Brain microvascular endothelial cell (primary cell): ENCODE data around the gene FGF3.

Experiments
- DNase-seq: peaks from one replicate; pipeline ENCODE4 v3.0.0-alpha.2; 2020
- H3K27ac ChIP-seq: fragments of 250-450 bp; sonication (Bioruptor Pico); 2 replicates; pipeline ENCODE4 v1.5.1; 2020; ENCODE audit warnings: mild to moderate bottlenecking, moderate library complexity
- H3K27me3 ChIP-seq: fragments of 250-450 bp; sonication (Bioruptor Pico); replicated peaks from 2 replicates; pipeline ENCODE4 v1.5.1; 2020; ENCODE audit warnings: mild to moderate bottlenecking
- H3K36me3 ChIP-seq: fragments of 250-450 bp; sonication (Bioruptor Pico); replicated peaks from 2 replicates; pipeline ENCODE4 v1.5.1; 2020; ENCODE audit warnings: mild to moderate bottlenecking
- H3K4me3 ChIP-seq: 2 replicates; pipeline ENCODE4 v1.5.1; 2011; ENCODE audit warnings: low read depth, mild to moderate bottlenecking, control low read depth, low read length, moderate library complexity
- CTCF ChIP-seq: IDR thresholded peaks from 2 replicates; pipeline ENCODE4 v1.5.1; 2011; ENCODE audit warnings: low read depth, mild to moderate bottlenecking, moderate library complexity, low read length, control low read depth, inconsistent platforms; ENCODE audit errors: missing control alignments
- in situ Hi-C: cut with HindIII; loops from 2 replicates; pipeline ENCODE4 v1.10.0; 2017; ENCODE audit warnings: low sequenced_read_pairs, low pct_ligation_motif_present

Gene FGF3

GRCh38 chr11:69814411-69814810 lies 4.8 kb downstream of the FGF3 start:
- Histone ChIP-seq H3K27ac (no peak overlapping the region), H3K27me3 (peaks cover 47% of the 10 kb centered on the region), H3K4me3 (no peak overlapping the region), H3K36me3 (no peaks in the 10 kb centered on the region)
- TF ChIP-seq CTCF, result no peak
- in situ Hi-C loops, result no loop called here
- DNase-seq, result no peak

- Histone ChIP-seq H3K27ac (no peak overlapping the region), H3K4me3 (no peak overlapping the region), H3K27me3 (peaks cover 49% of the 10 kb centered on the region), H3K36me3 (no peaks in the 10 kb centered on the region)
- no peak for TF ChIP-seq CTCF
- no peak for DNase-seq
- in situ Hi-C loops, result no loop called here
These were observed 5.4 kb downstream of the FGF3 start for GRCh38 chr11:69813839-69814238.

GRCh38 chr11:69812946-69813345 lies 6.3 kb downstream of the FGF3 start:
- no peak for DNase-seq
- in situ Hi-C loops, result no loop called here
- H3K4me3 ChIP-seq, result no peak overlapping the region
- H3K36me3 ChIP-seq, result no peaks in the 10 kb centered on the region
- H3K27me3 ChIP-seq, result peaks cover 48% of the 10 kb centered on the region
- H3K27ac ChIP-seq, result no peak overlapping the region
- no peak for TF ChIP-seq CTCF

GRCh38 chr11:69812256-69812655 lies 7.0 kb downstream of the FGF3 start:
- Histone ChIP-seq H3K27ac (no peak overlapping the region), H3K27me3 (peaks cover 41% of the 10 kb centered on the region), H3K4me3 (no peak overlapping the region), H3K36me3 (no peaks in the 10 kb centered on the region)
- in situ Hi-C loops, result no loop called here
- TF ChIP-seq CTCF, result no peak
- no peak for DNase-seq

- no peak for DNase-seq
- in situ Hi-C loops, result no loop called here
- Histone ChIP-seq H3K4me3 (no peak overlapping the region), H3K27ac (no peak overlapping the region), H3K27me3 (peaks cover 32% of the 10 kb centered on the region), H3K36me3 (no peaks in the 10 kb centered on the region)
- TF ChIP-seq CTCF, result no peak
These were observed 7.8 kb downstream of the FGF3 start for GRCh38 chr11:69811431-69811830.

GRCh38 chr11:69810289-69811118 lies 8.7 kb downstream of the FGF3 start:
- Histone ChIP-seq H3K4me3 (no peak overlapping the region), H3K36me3 (no peaks in the 10 kb centered on the region), H3K27ac (no peak overlapping the region), H3K27me3 (peaks cover 23% of the 10 kb centered on the region)
- no peak for TF ChIP-seq CTCF
- in situ Hi-C loops, result no loop called here
- no peak for DNase-seq
